Small intestine (tissue), 7 donors: ENCODE measurements around the gene EPB41L4B. TPM values are rescaled to one million over a fixed set of nuclear protein-coding genes. Genes with fewer than 3 reads are reported as not detected.
A peak's percentile ranks its signal among the peaks of the same experiment; 100 is the strongest.
"Not testable (repeated sequence)": the region's sequence is repeated elsewhere in the genome, so short reads cannot be mapped to it uniquely, and the experiment has no call there.

Experiments used
- DNase-seq, 2 donors: peaks; one replicate each; pipeline versions ENCODE4 v3.0.0 to v3.0.0-alpha.2; 2013
- FAIRE-seq: peaks from 2 replicates; lab custom pipeline; 2012; peaks lifted over from hg19 to GRCh38; lab: Jason Lieb, UNC
- H3K27ac ChIP-seq, 3 donors: one replicate each; pipeline ENCODE4 v1.5.1; 2013; ENCODE audit warnings: low read length in 2 of 3, mild to moderate bottlenecking in 2 of 3, control low read depth in 1 of 3, inconsistent platforms in 1 of 3, low read depth in 1 of 3, moderate library complexity in 1 of 3
- H3K27me3 ChIP-seq, 3 donors: one replicate each; pipeline ENCODE4 v1.6.1; 2013; ENCODE audit warnings: low read length in 3 of 3, inconsistent platforms in 1 of 3; ENCODE audit not compliant: control insufficient read depth in 3 of 3, insufficient read depth in 3 of 3
- H3K36me3 ChIP-seq, 3 donors: one replicate each; pipeline ENCODE4 v1.6.1; 2013; ENCODE audit warnings: low read length in 3 of 3, inconsistent platforms in 1 of 3, low read depth in 1 of 3, mild to moderate bottlenecking in 1 of 3, moderate library complexity in 1 of 3; ENCODE audit not compliant: control insufficient read depth in 3 of 3, insufficient read depth in 2 of 3
- H3K4me1 ChIP-seq, 3 donors: one replicate each; pipeline ENCODE4 v1.6.1; 2013; ENCODE audit warnings: low read length in 2 of 3, inconsistent platforms in 1 of 3, low read depth in 1 of 3, mild to moderate bottlenecking in 1 of 3, moderate library complexity in 1 of 3; ENCODE audit not compliant: control insufficient read depth in 3 of 3, insufficient read depth in 2 of 3
- H3K4me3 ChIP-seq, 3 donors: one replicate each; pipeline ENCODE4 v1.5.1; 2013; ENCODE audit warnings: low read length in 3 of 3, control low read depth in 1 of 3, inconsistent platforms in 1 of 3, low read depth in 1 of 3, mild to moderate bottlenecking in 1 of 3, moderate library complexity in 1 of 3
- H3K9me3 ChIP-seq, 2 donors: one replicate each; pipeline ENCODE4 v1.6.1; 2013; ENCODE audit warnings: low read depth in 1 of 2, low read length in 1 of 2; ENCODE audit not compliant: control insufficient read depth in 2 of 2, insufficient read depth in 1 of 2
- WGBS, 3 donors: extraction: QIAGEN DNeasy Blood & Tissue Kit; methylation state at CpG; one replicate each; pipeline ENCODE4 v1.1.7; 2013; 5-methylcytosine and 5-hydroxymethylcytosine counted together
- polyA plus RNA-seq, 4 donors: library from polyadenylated mRNA; stranded (reverse) in 3 of 4; unstranded in 1 of 4; fragments of 200-250 nt in 3 of 4; fragments of 120-200 nt in 1 of 4; gene quantifications; one replicate each; pipeline versions ENCODE4 v1.2.1 to v1.2.3, GENCODE V29; 2013
- donor health status: healthy with polysubstance abuse.
- donor health status: control.
- donor health status: control.
- donor health status: Bipolar disorder and iron deficiency.
- donor health status: healthy.

EPB41L4B gene
- polyA plus RNA-seq, 4 donors = 22.1 to 126 (median 67.7) TPM

- FAIRE-seq (no peak), DNase-seq (no peak)
- Histone ChIP-seq H3K9me3 (no peaks in the 10 kb centered on the region), H3K27me3 (no peaks in the 10 kb centered on the region), H3K4me3 (no peak overlapping the region), H3K36me3 (no peaks in the 10 kb centered on the region), H3K27ac (no peak overlapping the region), H3K4me1 (peaks cover 0 to 29% (median 3%) of the 10 kb centered on the region in 3 donors)
These were observed 28.6 kb upstream of the EPB41L4B start for GRCh38 chr9:109349421-109349846.

GRCh38 chr9:109346904-109347303, 26.0 kb upstream of the EPB41L4B start:
- FAIRE-seq (no peak), DNase-seq (peak; percentile 68 to 75)
- no peaks in the 10 kb centered on the region for H3K27me3 ChIP-seq
- no peak overlapping the region for H3K4me3 ChIP-seq
- H3K9me3 ChIP-seq = no peaks in the 10 kb centered on the region
- H3K27ac ChIP-seq = peak overlapping the region in 1 of 3 donors; percentile 66
- WGBS, 3 donors = 50 to 76% (median 59%) methylated on average over 3 of the region's 3 CpGs
- H3K36me3 ChIP-seq = no peaks in the 10 kb centered on the region
- peaks cover 0 to 46% (median 3%) of the 10 kb centered on the region in 3 donors for H3K4me1 ChIP-seq

GRCh38 chr9:109344866-109345265, 24.0 kb upstream of the EPB41L4B start:
- 17 to 51% (median 31%) methylated on average over 3 of the region's 3 CpGs for WGBS, 3 donors
- H3K4me1 ChIP-seq = peaks cover 0 to 49% (median 3%) of the 10 kb centered on the region in 3 donors
- H3K4me3 ChIP-seq = no peak overlapping the region
- peak overlapping the region in 1 of 3 donors; percentile 92 for H3K27ac ChIP-seq
- DNase-seq (peak; percentile 10 to 69), FAIRE-seq (no peak)
- no peaks in the 10 kb centered on the region for H3K9me3 ChIP-seq
- no peaks in the 10 kb centered on the region for H3K36me3 ChIP-seq
- H3K27me3 ChIP-seq = no peaks in the 10 kb centered on the region

- FAIRE-seq = no peak
- DNase-seq = peak; percentile 84 to 97
These were observed 22.0 kb upstream of the EPB41L4B start for GRCh38 chr9:109342878-109343277.

GRCh38 chr9:109341561-109341960, 20.7 kb upstream of the EPB41L4B start:
- Histone ChIP-seq H3K36me3 (no peaks in the 10 kb centered on the region), H3K9me3 (no peaks in the 10 kb centered on the region), H3K27me3 (no peaks in the 10 kb centered on the region), H3K4me3 (no peak overlapping the region), H3K4me1 (peaks cover 0 to 36% (median 3%) of the 10 kb centered on the region in 3 donors), H3K27ac (no peak overlapping the region)
- no peak for FAIRE-seq
- 49 to 54% (median 50%) methylated on average over 6 of the region's 6 CpGs for WGBS, 3 donors
- DNase-seq = no peak

More at GRCh38 chr9:109342878-109343277, 22.0 kb upstream of the EPB41L4B start:
- Histone ChIP-seq H3K4me1 (peaks cover 0 to 45% (median 3%) of the 10 kb centered on the region in 3 donors), H3K4me3 (no peak overlapping the region), H3K27me3 (no peaks in the 10 kb centered on the region), H3K27ac (peak overlapping the region in 1 of 3 donors; percentile 76), H3K36me3 (no peaks in the 10 kb centered on the region), H3K9me3 (no peaks in the 10 kb centered on the region)
- WGBS, 3 donors = 22 to 66% (median 49%) methylated on average over 4 of the region's 4 CpGs

GRCh38 chr9:109340979-109341378, 20.1 kb upstream of the EPB41L4B start:
- not testable (repeated sequence) for H3K27ac ChIP-seq, H3K27me3 ChIP-seq, H3K9me3 ChIP-seq, H3K4me3 ChIP-seq, DNase-seq, H3K36me3 ChIP-seq, FAIRE-seq
- 76 to 90% (median 81%) methylated on average over 7 of the region's 7 CpGs for WGBS, 3 donors
- peaks cover 0 to 35% (median 3%) of the 10 kb centered on the region in 3 donors for H3K4me1 ChIP-seq

GRCh38 chr9:109336409-109336808, 15.6 kb upstream of the EPB41L4B start:
- H3K27ac ChIP-seq = no peak overlapping the region
- H3K4me3 ChIP-seq = no peak overlapping the region
- no peaks in the 10 kb centered on the region for H3K36me3 ChIP-seq
- FAIRE-seq = no peak
- 80 to 94% (median 85%) methylated on average over 3 of the region's 3 CpGs for WGBS, 3 donors
- H3K9me3 ChIP-seq = no peaks in the 10 kb centered on the region
- H3K27me3 ChIP-seq = no peaks in the 10 kb centered on the region
- DNase-seq = no peak
- H3K4me1 ChIP-seq = peaks cover 0 to 5% (median 0%) of the 10 kb centered on the region in 3 donors

GRCh38 chr9:109335929-109336328, 15.1 kb upstream of the EPB41L4B start:
- DNase-seq = no peak
- H3K4me1 ChIP-seq = peaks cover 0 to 6% (median 0%) of the 10 kb centered on the region in 3 donors
- FAIRE-seq = no peak
- H3K36me3 ChIP-seq = no peaks in the 10 kb centered on the region
- no peak overlapping the region for H3K27ac ChIP-seq
- no peak overlapping the region for H3K4me3 ChIP-seq
- WGBS, 3 donors = 86 to 91% (median 89%) methylated on average over 2 of the region's 2 CpGs
- no peaks in the 10 kb centered on the region for H3K9me3 ChIP-seq
- H3K27me3 ChIP-seq = no peaks in the 10 kb centered on the region

GRCh38 chr9:109335121-109335520, 14.3 kb upstream of the EPB41L4B start:
- Histone ChIP-seq H3K9me3 (no peaks in the 10 kb centered on the region), H3K4me3 (no peak overlapping the region), H3K36me3 (no peaks in the 10 kb centered on the region), H3K4me1 (peaks cover 0 to 7% (median 2%) of the 10 kb centered on the region in 3 donors), H3K27ac (no peak overlapping the region), H3K27me3 (no peaks in the 10 kb centered on the region)
- FAIRE-seq = no peak
- WGBS, 3 donors = 79 to 88% (median 86%) methylated on average over 7 of the region's 7 CpGs
- DNase-seq = no peak
